GM12892 (cell line): ENCODE measurements around the gene NGEF.

Experiments used
- POLR2A ChIP-seq: IDR thresholded peaks from 2 replicates; pipeline ENCODE4 v1.6.1; 2011; ENCODE audit warnings: low read depth, low read length, control low read depth
- POLR2AphosphoS5 ChIP-seq: IDR thresholded peaks from 2 replicates; pipeline ENCODE4 v1.6.1; 2011; ENCODE audit warnings: low read depth, low read length, control low read depth

GRCh38 chr2:232874677-232875223, 138.3 kb downstream of the NGEF start:
- TF ChIP-seq POLR2A (no peak), POLR2AphosphoS5 (no peak)
